Sigmoid colon (tissue), 7 donors: ENCODE results near the gene FANCM. TPM values are rescaled to one million over a fixed set of nuclear protein-coding genes. Genes with fewer than 3 reads are reported as not detected.

Experiments
- DNase-seq: peaks from one replicate; pipeline ENCODE4 v3.0.0-alpha.2; 2019
- H3K27ac ChIP-seq, 4 donors: fragments of 200-600 bp; sonication (generic); one replicate each; pipeline ENCODE4 v1.5.1; 2016 to 2019; ENCODE audit warnings: mild to moderate bottlenecking in 1 of 4
- H3K27me3 ChIP-seq, 3 donors: fragments of 200-600 bp; sonication (generic); one replicate each; pipeline ENCODE4 v1.5.1; 2019; ENCODE audit warnings: mild to moderate bottlenecking in 1 of 3
- H3K36me3 ChIP-seq, 4 donors: fragments of 200-600 bp; sonication (generic); one replicate each; pipeline ENCODE4 v1.5.1; 2016 to 2019
- H3K4me1 ChIP-seq, 4 donors: fragments of 200-600 bp; sonication (generic); one replicate each; pipeline ENCODE4 v1.5.1; 2017 to 2019
- H3K4me3 ChIP-seq, 4 donors: fragments of 200-600 bp; sonication (generic); one replicate each; pipeline ENCODE4 v1.5.1; 2017 to 2019; ENCODE audit warnings: mild to moderate bottlenecking in 2 of 4, moderate library complexity in 1 of 4
- H3K9me3 ChIP-seq, 4 donors: fragments of 200-600 bp in 3 of 4; sonication (generic) in 3 of 4; one replicate each; pipeline versions ENCODE4 v1.5.1 to v1.6.1; 2013 to 2019
- EP300 ChIP-seq, 4 donors: sonication (generic); formaldehyde crosslinking; IDR thresholded peaks; one replicate each; pipeline ENCODE4 v1.6.1; 2017; ENCODE audit warnings: antibody characterized with exemption in 4 of 4
- POLR2A ChIP-seq, 2 donors: fragments of 450-650 bp; IDR thresholded peaks; one replicate each; pipeline ENCODE4 v1.6.1; 2016; ENCODE audit warnings: antibody characterized with exemption in 2 of 2, mild to moderate bottlenecking in 2 of 2, moderate library complexity in 2 of 2
- POLR2AphosphoS5 ChIP-seq, 4 donors: sonication (generic); formaldehyde crosslinking; IDR thresholded peaks; one replicate each; pipeline ENCODE4 v1.6.1; 2017; ENCODE audit warnings: antibody characterized with exemption in 4 of 4
- WGBS, 2 donors: extraction: QIAGEN DNeasy Blood & Tissue Kit; methylation state at CpG; one replicate each; pipeline ENCODE4 v1.1.7; 2013; 5-methylcytosine and 5-hydroxymethylcytosine counted together
- intact Hi-C: fragments of 100-400 bp; cut with DNase I; formaldehyde crosslinking; loops from one replicate; pipeline ENCODE4 v1.15.1; 2023
- polyA plus RNA-seq, 3 donors: library from polyadenylated mRNA; stranded (reverse); fragments of 200-250 nt; gene quantifications; one replicate each; pipeline ENCODE4 v1.2.3, GENCODE V29; 2013
- total RNA-seq, 4 donors: library from RNA; depleted of rRNA; stranded (reverse); fragments of >200 nt; gene quantifications; one replicate each; pipeline ENCODE4 v1.1.0, GENCODE V29; 2016
- TF ChIP-seq, protein P1 (sequence below), 4 experiments: fragments of 450-650 bp in 3 of 4; fragments of 200-600 bp in 1 of 4; IDR thresholded peaks; one replicate each; pipeline ENCODE4 v1.5.1; 2016 to 2019; ENCODE audit warnings: antibody characterized with exemption in 4 of 4, mild to moderate bottlenecking in 3 of 4, moderate library complexity in 2 of 4
- donor health status: healthy with polysubstance abuse.
- donor health status: Bipolar disorder and iron deficiency.
- donor health status: healthy.

FANCM gene
- total and polyA plus RNA-seq, 7 donors: 0.46 to 6.8 (median 2.8) TPM

DNA sequence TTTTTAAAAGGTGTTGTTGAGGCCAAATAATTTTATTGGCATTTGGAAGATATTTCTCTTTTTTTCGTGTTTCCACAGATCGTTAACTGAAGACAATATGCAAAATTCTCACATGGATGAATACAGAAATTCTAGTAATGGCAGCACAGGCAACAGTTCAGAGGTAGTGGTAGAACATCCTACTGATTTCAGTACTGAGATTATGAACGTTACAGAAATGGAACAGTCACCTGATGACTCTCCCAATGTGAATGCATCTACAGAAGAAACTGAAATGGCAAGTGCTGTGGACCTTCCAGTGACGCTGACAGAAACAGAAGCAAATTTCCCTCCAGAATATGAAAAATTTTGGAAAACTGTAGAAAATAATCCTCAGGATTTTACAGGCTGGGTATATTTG lies 40.6 kb upstream of the FANCM start:
- no peak overlapping the region for H3K27ac ChIP-seq
- no peak overlapping the region for H3K4me3 ChIP-seq
- H3K36me3 ChIP-seq: peaks cover 7 to 54% (median 16%) of the 10 kb centered on the region in 4 donors
- no peaks in the 10 kb centered on the region for H3K27me3 ChIP-seq
- intact Hi-C loops: no loop called here
- no peaks in the 10 kb centered on the region for H3K9me3 ChIP-seq
- 90 to 96% methylated on average over 4 of the region's 4 CpGs for WGBS, 2 donors
- no peak for DNase-seq
- H3K4me1 ChIP-seq: peaks cover 0 to 9% (median 2%) of the 10 kb centered on the region in 4 donors
- no peak for TF ChIP-seq POLR2AphosphoS5 (IDR thresholded peaks at IDR 0.05)
- TF ChIP-seq POLR2A (IDR thresholded peaks at IDR 0.05): no peak
- TF ChIP-seq, protein P1, sequence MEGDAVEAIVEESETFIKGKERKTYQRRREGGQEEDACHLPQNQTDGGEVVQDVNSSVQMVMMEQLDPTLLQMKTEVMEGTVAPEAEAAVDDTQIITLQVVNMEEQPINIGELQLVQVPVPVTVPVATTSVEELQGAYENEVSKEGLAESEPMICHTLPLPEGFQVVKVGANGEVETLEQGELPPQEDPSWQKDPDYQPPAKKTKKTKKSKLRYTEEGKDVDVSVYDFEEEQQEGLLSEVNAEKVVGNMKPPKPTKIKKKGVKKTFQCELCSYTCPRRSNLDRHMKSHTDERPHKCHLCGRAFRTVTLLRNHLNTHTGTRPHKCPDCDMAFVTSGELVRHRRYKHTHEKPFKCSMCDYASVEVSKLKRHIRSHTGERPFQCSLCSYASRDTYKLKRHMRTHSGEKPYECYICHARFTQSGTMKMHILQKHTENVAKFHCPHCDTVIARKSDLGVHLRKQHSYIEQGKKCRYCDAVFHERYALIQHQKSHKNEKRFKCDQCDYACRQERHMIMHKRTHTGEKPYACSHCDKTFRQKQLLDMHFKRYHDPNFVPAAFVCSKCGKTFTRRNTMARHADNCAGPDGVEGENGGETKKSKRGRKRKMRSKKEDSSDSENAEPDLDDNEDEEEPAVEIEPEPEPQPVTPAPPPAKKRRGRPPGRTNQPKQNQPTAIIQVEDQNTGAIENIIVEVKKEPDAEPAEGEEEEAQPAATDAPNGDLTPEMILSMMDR (IDR thresholded peaks at IDR 0.05): no peak
- no peak for TF ChIP-seq EP300 (IDR thresholded peaks at IDR 0.05)

DNA sequence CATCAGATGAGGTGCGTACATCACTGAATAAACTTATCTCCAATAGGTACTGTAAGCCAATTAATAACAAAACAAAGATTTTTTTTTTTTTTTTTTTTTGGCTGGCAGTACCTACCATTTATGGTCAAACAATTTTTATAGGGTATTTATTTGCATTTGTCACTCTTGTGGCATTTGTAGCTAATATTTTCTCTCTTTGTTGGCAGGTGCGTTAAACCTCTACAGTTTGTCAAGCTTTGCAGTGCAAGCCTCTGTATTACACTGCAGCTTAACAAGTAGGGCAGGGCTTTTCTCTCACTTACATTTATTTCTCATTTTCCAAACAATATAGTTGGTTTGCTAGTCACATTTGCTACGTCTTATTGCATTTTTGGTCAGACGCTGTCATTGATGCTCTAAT lies 39.5 kb upstream of the FANCM start:
- DNase-seq: no peak
- Histone ChIP-seq H3K27me3 (no peaks in the 10 kb centered on the region), H3K9me3 (no peaks in the 10 kb centered on the region), H3K4me1 (peaks cover 0 to 8% (median 0%) of the 10 kb centered on the region in 4 donors), H3K4me3 (no peak overlapping the region), H3K36me3 (peaks cover 9 to 65% (median 16%) of the 10 kb centered on the region in 4 donors), H3K27ac (no peak overlapping the region)
- intact Hi-C loops: no loop called here
- TF ChIP-seq, protein P1 (IDR thresholded peaks at IDR 0.05): no peak
- no peak for TF ChIP-seq POLR2AphosphoS5 (IDR thresholded peaks at IDR 0.05)
- TF ChIP-seq POLR2A (IDR thresholded peaks at IDR 0.05): no peak
- TF ChIP-seq EP300 (IDR thresholded peaks at IDR 0.05): no peak
- 96 to 98% methylated on average over 4 of the region's 4 CpGs for WGBS, 2 donors

DNA sequence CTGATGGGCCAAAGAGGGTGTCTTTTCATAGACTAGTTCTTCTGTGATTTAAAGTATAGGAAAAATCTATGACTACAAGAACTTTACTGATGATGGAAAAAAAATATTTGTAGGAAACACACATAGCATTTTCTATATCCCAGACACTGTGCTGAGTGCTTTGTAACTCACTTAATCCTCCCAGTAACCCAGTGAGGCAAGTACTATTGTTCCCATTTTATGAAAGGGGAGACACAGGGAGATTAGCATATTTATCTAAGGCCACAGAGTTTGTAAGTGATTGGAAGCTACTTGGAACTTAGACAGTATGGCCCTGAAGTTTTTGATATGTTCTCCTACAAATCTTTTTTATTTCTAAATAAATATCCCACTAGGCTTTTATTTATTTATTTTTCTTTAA lies 31.9 kb upstream of the FANCM start:
- Histone ChIP-seq H3K27ac (no peak overlapping the region), H3K36me3 (peaks cover 14 to 100% (median 20%) of the 10 kb centered on the region in 4 donors), H3K4me3 (no peak overlapping the region), H3K27me3 (no peaks in the 10 kb centered on the region), H3K9me3 (no peaks in the 10 kb centered on the region), H3K4me1 (no peaks in the 10 kb centered on the region)
- DNase-seq: no peak
- intact Hi-C loops: no loop called here
- TF ChIP-seq POLR2AphosphoS5 (IDR thresholded peaks at IDR 0.05) (no peak), POLR2A (IDR thresholded peaks at IDR 0.05) (no peak), EP300 (IDR thresholded peaks at IDR 0.05) (no peak)
- TF ChIP-seq, protein P1 (IDR thresholded peaks at IDR 0.05): no peak

DNA sequence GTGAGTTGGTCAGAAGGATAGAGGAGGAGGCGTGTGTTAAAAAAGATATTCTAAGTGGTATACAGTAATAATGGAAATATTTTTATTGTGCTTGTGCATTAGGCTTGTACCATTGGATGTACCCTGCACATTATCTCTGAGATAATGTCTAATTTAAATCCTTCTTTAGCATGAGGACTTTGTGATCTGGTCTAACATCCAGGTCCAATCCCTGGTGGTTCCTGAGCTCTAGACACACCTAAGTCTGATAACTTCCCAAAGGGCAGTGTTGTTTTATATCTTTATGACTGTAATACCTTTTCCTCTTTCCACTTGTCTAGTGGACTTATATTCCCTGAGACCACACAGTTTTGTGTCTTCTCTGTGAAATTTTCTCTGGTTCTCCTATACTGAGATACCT lies 31.2 kb upstream of the FANCM start:
- intact Hi-C loops: no loop called here
- WGBS, 2 donors: 46 to 80% methylated on average over 1 of the region's 1 CpG
- DNase-seq: no peak
- Histone ChIP-seq H3K27me3 (no peaks in the 10 kb centered on the region), H3K36me3 (peaks cover 13 to 100% (median 22%) of the 10 kb centered on the region in 4 donors), H3K4me3 (no peak overlapping the region), H3K27ac (no peak overlapping the region), H3K9me3 (no peaks in the 10 kb centered on the region), H3K4me1 (no peaks in the 10 kb centered on the region)
- TF ChIP-seq POLR2AphosphoS5 (IDR thresholded peaks at IDR 0.05) (no peak), EP300 (IDR thresholded peaks at IDR 0.05) (no peak), POLR2A (IDR thresholded peaks at IDR 0.05) (no peak)
- TF ChIP-seq, protein P1 (IDR thresholded peaks at IDR 0.05): no peak
